Subcutaneous abdominal adipose tissue (tissue), 5 donors: ENCODE results near the gene ABHD3.
"Not testable (repeated sequence)": the region's sequence is repeated elsewhere in the genome, so short reads cannot be mapped to it uniquely, and the experiment has no call there.

Experiments used
- H3K27ac ChIP-seq: one replicate; pipeline ENCODE4 v1.7.0; 2013; ENCODE audit warnings: low read depth, mild to moderate bottlenecking, inconsistent platforms, low read length, moderate library complexity
- H3K27me3 ChIP-seq, 5 donors: one replicate each; pipeline ENCODE4 v1.7.0; 2013; ENCODE audit warnings: low read length in 5 of 5, inconsistent platforms in 1 of 5; ENCODE audit not compliant: control insufficient read depth in 5 of 5, insufficient read depth in 4 of 5
- H3K36me3 ChIP-seq, 5 donors: one replicate each; pipeline ENCODE4 v1.7.0; 2013; ENCODE audit warnings: low read length in 5 of 5; ENCODE audit not compliant: control insufficient read depth in 5 of 5, insufficient read depth in 5 of 5
- H3K4me1 ChIP-seq, 5 donors: one replicate each; pipeline ENCODE4 v1.7.0; 2013; ENCODE audit warnings: low read length in 5 of 5, mild to moderate bottlenecking in 3 of 5, moderate library complexity in 1 of 5; ENCODE audit not compliant: control insufficient read depth in 5 of 5, insufficient read depth in 5 of 5
- H3K4me3 ChIP-seq, 5 donors: one replicate each; pipeline ENCODE4 v1.7.0; 2013; ENCODE audit warnings: low read length in 5 of 5, low read depth in 1 of 5
- H3K9ac ChIP-seq, 5 donors: one replicate each; pipeline ENCODE4 v1.7.0; 2013; ENCODE audit warnings: low read length in 5 of 5, mild to moderate bottlenecking in 4 of 5, moderate library complexity in 3 of 5
- H3K9me3 ChIP-seq, 5 donors: one replicate each; pipeline ENCODE4 v1.7.0; 2013; ENCODE audit warnings: low read length in 5 of 5; ENCODE audit not compliant: control insufficient read depth in 5 of 5
- donor health status: healthy.
- donor health status: healthy.
- donor health status: healthy.
- donor health status: healthy.
- donor health status: healthy.

Gene ABHD3

DNA sequence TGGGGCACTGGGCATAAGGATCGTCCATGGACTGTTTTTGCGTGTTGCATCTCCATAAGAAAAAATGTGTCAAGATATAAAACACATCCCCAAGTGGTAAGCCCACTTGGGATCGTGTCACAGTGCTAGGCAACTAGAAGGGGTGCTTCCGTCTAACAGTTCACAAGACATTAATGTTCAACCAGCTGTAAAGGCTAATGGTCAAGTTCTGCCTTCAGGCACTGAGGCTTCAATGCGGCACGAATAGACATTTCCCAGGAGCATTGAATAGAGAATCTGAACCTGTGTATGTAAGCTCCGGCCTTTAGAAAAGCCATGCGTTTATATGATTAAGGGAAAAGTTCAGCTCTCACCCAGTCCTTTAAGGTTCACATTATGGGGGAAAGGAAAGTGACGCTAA lies 42.0 kb downstream of the ABHD3 start:
- Histone ChIP-seq H3K27ac (no peak overlapping the region), H3K4me3 (no peak overlapping the region), H3K9ac (no peak overlapping the region), H3K27me3 (no peaks in the 10 kb centered on the region), H3K9me3 (no peaks in the 10 kb centered on the region), H3K36me3 (peaks cover 2 to 17% (median 4%) of the 10 kb centered on the region in 5 donors), H3K4me1 (no peaks in the 10 kb centered on the region)

DNA sequence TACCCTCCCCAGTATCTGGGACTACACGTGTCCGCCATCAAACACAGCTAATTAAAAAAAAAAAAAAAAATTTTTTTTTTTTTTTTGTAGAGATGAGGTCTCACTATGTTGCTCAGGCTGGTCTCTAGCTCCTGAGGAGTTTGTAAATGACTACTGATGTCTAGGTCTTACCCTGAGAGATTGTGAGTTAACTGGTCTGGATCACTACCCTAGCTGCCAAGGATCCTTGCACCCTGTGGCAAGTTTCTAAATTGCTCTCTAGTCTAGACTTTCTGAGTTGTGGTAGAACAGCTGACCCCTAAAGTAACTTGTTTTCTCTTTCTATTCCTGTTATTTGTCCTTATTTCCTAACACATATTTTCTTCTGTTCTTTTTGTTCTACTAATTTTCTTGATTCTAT lies 44.5 kb downstream of the ABHD3 start:
- no peak overlapping the region for H3K4me3 ChIP-seq
- H3K4me1 ChIP-seq = no peaks in the 10 kb centered on the region
- H3K9me3 ChIP-seq = no peaks in the 10 kb centered on the region
- peaks cover 2 to 22% (median 11%) of the 10 kb centered on the region in 5 donors for H3K36me3 ChIP-seq
- no peak overlapping the region for H3K9ac ChIP-seq
- H3K27me3 ChIP-seq = no peaks in the 10 kb centered on the region
- no peak overlapping the region for H3K27ac ChIP-seq

DNA sequence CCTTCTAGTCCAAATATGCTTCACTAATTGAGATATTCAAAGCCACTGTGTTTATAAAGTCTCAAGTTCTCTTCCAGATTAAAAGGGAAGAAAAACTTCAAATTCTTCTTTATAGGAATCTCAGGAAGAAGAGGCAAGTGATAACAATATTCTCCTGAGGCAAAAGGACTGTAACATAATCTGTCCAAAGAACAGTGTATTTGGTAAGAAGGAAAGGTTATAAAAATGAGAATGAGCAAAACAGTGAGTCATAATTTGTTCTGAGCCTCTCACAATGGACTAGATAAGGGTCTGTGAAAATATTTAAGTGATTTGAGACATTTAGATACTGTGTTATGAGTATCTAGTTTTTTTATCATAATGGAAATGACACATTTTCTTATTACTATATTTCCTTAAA lies 48.2 kb downstream of the ABHD3 start:
- Histone ChIP-seq H3K27me3 (no peaks in the 10 kb centered on the region), H3K4me3 (no peak overlapping the region), H3K27ac (no peak overlapping the region), H3K36me3 (peaks cover 0 to 9% (median 7%) of the 10 kb centered on the region in 5 donors), H3K9ac (no peak overlapping the region), H3K9me3 (no peaks in the 10 kb centered on the region), H3K4me1 (no peaks in the 10 kb centered on the region)

DNA sequence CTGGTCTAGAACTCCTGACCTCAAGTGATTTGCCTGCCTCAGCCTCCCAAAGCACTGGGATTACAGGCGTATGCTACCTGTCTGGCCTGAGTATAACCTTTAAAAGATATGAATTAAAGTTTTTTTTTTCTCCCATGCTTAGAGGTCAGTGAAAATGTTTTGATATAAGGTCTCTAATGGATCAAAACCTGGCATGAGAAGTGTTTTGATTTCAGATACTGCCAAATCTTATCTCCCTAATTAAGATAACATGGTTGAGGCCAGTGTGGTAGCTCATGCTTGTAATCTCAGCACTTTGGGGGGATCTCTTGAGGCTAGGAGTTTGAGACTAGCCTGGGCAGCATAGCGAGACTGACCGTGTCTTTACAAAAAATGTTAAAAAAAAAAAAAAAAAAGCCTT lies 51.2 kb downstream of the ABHD3 start:
- Histone ChIP-seq H3K27me3 (no peaks in the 10 kb centered on the region), H3K4me3 (no peak overlapping the region), H3K36me3 (peaks cover 0 to 18% (median 8%) of the 10 kb centered on the region in 5 donors), H3K4me1 (no peaks in the 10 kb centered on the region), H3K9ac (no peak overlapping the region), H3K9me3 (no peaks in the 10 kb centered on the region), H3K27ac (no peak overlapping the region)

DNA sequence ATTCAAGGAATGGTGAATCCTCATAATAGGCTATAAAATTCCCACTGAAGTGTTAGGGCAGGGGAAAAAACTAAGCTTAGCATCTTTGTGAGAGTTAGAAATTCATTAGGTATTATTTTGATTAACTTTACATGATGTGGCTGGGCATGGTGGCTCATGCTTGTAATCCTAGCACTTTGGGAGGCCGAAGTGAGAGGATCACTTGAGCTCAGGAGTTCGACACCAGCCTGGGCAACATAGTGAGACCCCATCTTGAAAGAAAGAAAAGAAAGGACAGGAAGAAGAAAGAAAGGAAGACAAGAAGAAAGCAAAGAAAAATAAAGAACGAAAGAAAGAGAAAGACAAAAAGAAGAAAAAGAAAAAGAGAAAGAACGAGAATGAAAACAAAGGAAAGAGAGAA lies 52.5 kb downstream of the ABHD3 start:
- Histone ChIP-seq H3K9ac (no peak overlapping the region), H3K4me1 (no peaks in the 10 kb centered on the region), H3K36me3 (peaks cover 0 to 18% (median 10%) of the 10 kb centered on the region in 5 donors)

DNA sequence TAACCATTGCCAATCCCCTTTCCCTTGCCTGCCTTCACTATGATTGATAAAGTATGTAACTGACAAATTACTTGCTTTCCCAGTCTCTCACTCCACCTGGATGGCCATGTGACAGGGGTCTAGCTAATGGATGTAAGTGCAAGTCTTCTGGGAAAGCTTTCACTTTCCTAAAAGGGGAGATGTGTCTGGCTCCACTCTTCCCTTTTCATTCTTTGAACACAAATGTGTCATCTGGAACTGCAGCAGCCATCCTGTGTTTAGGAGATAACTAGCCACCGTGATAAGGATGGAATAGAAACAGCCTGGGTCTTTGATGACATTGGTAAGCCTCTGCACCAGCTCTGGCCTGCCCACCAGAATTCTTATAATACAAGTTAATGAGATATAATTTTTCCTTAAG lies 54.3 kb downstream of the ABHD3 start:
- H3K27ac ChIP-seq = no peak overlapping the region

More for the DNA sequence above, 52.5 kb downstream of the ABHD3 start:
- H3K4me3 ChIP-seq = no peak overlapping the region
- no peak overlapping the region for H3K27ac ChIP-seq
- H3K27me3 ChIP-seq = no peaks in the 10 kb centered on the region
- no peaks in the 10 kb centered on the region for H3K9me3 ChIP-seq

DNA sequence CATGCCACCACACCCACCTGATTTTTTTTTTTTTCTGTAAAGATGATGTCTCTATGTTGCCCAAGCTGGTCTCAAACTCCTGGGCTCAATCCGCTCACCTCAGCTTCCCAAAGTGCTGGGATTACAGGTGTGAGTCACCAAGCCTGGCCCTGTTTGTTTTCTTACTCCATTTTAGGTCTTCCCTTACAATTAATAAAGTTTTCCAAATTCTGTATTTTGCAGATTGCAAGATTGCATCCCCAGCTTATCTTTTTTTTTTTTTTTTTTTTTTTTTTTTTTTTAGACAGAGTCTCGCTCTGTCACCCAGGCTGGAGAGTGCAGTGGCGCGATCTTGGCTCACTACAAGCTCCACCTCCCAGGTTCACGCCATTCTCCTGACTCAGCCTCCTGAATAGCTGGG lies 64.2 kb downstream of the ABHD3 start:
- not testable (repeated sequence) for H3K9me3 ChIP-seq, H3K9ac ChIP-seq

More for the DNA sequence above, 54.3 kb downstream of the ABHD3 start:
- Histone ChIP-seq H3K9ac (no peak overlapping the region), H3K4me3 (no peak overlapping the region), H3K9me3 (no peaks in the 10 kb centered on the region), H3K27me3 (no peaks in the 10 kb centered on the region), H3K36me3 (peaks cover 0 to 13% (median 4%) of the 10 kb centered on the region in 5 donors), H3K4me1 (no peaks in the 10 kb centered on the region)

DNA sequence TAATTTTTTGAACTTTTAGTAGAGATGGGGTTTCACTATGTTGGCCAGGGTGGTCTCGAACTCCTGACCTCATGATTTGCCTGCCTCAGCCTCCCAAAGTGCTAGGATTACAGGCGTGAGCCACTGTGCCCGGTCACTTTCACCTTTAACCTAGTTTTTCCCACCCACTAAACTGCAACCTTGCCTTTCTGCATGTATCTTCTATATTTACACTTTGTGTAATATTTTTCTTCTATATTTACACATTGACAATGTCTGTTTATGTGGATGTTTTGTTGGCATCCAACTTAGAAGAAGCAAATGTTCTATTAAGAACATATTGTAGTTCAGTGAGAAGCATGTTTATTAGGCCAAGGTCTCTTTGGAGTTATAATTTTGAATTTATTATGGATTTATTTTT lies 65.8 kb downstream of the ABHD3 start:
- no peaks in the 10 kb centered on the region for H3K4me1 ChIP-seq
- H3K27me3 ChIP-seq = no peaks in the 10 kb centered on the region
- H3K9me3 ChIP-seq = no peaks in the 10 kb centered on the region
- no peak overlapping the region for H3K9ac ChIP-seq
- no peak overlapping the region for H3K27ac ChIP-seq
- H3K36me3 ChIP-seq = peaks cover 0 to 3% (median 0%) of the 10 kb centered on the region in 5 donors
- H3K4me3 ChIP-seq = no peak overlapping the region

More for the DNA sequence above, 64.2 kb downstream of the ABHD3 start:
- H3K36me3 ChIP-seq, H3K4me1 ChIP-seq, H3K4me3 ChIP-seq, H3K27me3 ChIP-seq, H3K27ac ChIP-seq: not testable (repeated sequence)

DNA sequence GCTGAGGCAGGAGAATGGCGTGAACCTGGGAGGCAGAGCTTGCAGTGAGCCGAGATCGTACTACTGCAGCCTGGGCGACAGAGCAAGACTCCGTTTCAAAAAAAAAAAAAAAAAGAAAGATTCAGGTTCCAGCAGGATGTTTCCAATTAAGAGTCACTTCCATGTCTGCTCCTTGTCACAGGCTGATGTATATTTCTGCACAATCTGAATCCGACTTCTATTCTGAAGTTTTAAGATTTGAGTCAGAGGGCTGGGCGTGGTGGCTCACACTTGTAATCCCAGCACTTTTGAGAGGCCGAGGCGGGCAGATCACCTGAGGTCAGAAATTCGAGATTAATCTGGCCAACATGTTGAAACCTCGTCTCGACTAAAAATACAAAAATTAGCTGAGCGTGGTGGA lies 67.8 kb downstream of the ABHD3 start:
- Histone ChIP-seq H3K9me3 (no peaks in the 10 kb centered on the region), H3K36me3 (peaks cover 0 to 4% (median 2%) of the 10 kb centered on the region in 5 donors), H3K9ac (no peak overlapping the region), H3K4me1 (no peaks in the 10 kb centered on the region), H3K27ac (no peak overlapping the region), H3K27me3 (no peaks in the 10 kb centered on the region), H3K4me3 (no peak overlapping the region)

DNA sequence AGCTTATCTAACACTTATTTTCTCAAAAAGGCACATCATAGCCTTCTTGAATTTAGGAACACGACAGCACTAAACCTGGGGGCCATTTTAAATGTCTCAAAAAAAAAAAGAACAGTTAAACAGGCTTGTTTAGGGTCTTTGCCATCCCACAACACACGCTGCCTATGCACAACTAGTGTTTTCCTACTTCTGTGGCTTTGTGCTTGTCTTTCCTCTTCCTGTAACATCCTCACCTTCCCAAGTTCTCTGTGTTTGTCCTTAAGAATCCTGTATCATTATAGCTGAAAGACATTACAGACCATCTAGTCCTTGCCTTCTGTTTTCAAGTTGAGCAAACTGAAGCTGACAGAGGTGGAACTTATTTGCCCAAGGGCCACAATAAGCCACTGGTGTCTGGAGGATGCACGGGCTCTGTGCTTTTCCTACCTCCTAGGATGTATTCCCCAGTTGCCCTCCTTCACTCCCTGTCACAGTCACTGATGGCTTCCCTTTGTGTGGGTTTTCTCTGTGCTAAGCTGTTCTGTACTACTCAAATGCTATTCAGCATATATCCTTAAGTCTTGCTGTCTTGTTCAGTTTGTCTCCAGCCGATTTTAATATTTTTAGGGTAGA lies 69.9 kb downstream of the ABHD3 start:
- Histone ChIP-seq H3K27ac (no peak overlapping the region), H3K4me3 (no peak overlapping the region), H3K9me3 (no peaks in the 10 kb centered on the region), H3K27me3 (no peaks in the 10 kb centered on the region), H3K4me1 (no peaks in the 10 kb centered on the region), H3K36me3 (peaks cover 2 to 15% (median 7%) of the 10 kb centered on the region in 5 donors), H3K9ac (no peak overlapping the region)
